HepG2 (cell line): ENCODE results near the gene CDC40. TPM values are rescaled to one million over a fixed set of nuclear protein-coding genes. Genes with fewer than 3 reads are reported as not detected.

Experiments used
- AFF4 ChIP-seq: sonication (generic); formaldehyde crosslinking; IDR thresholded peaks from 2 replicates; pipeline ENCODE4 v1.4.0; 2020; ENCODE audit warnings: missing genetic modification reagents
- ARID3A ChIP-seq: IDR thresholded peaks from 2 replicates; pipeline ENCODE4 v1.6.1; 2012; ENCODE audit warnings: low read depth, low read length, improper control_type of control experiment
- CBX5 ChIP-seq: sonication (generic); formaldehyde crosslinking; IDR thresholded peaks from 2 replicates; pipeline ENCODE4 v1.4.0; 2020; ENCODE audit warnings: missing genetic modification reagents, borderline replicate concordance
- CHD4 ChIP-seq: fragments of 200-600 bp; sonication (generic); IDR thresholded peaks from 2 replicates; pipeline ENCODE4 v1.7.0; 2017; ENCODE audit warnings: mild to moderate bottlenecking, low read length, borderline replicate concordance
- GABPA ChIP-seq, 2 experiments: IDR thresholded peaks; 2 replicates each; pipeline ENCODE4 v1.6.1; 2011 to 2016; ENCODE audit warnings: low read depth in 2 of 2, low read length in 1 of 2, missing biosample characterization in 1 of 2, missing genetic modification characterization in 1 of 2
- HDAC2 ChIP-seq: sonication (generic); formaldehyde crosslinking; IDR thresholded peaks from 2 replicates; pipeline ENCODE4 v1.4.0; 2020; ENCODE audit warnings: missing genetic modification reagents
- IRF2 ChIP-seq: IDR thresholded peaks from 2 replicates; pipeline ENCODE4 v1.6.1; 2018; ENCODE audit warnings: missing genetic modification reagents, missing compliant biosample characterization
- MIER2 ChIP-seq: IDR thresholded peaks from 2 replicates; pipeline ENCODE4 v1.6.1; 2016; ENCODE audit warnings: missing biosample characterization, missing genetic modification reagents
- MXI1 ChIP-seq: IDR thresholded peaks from 3 replicates; pipeline ENCODE4 v1.6.1; 2012; ENCODE audit warnings: low read depth, low read length, inconsistent platforms, borderline replicate concordance
- NR2C2 ChIP-seq: sonication (generic); formaldehyde crosslinking; IDR thresholded peaks from 2 replicates; pipeline ENCODE4 v1.4.0; 2020; ENCODE audit warnings: missing genetic modification reagents, mild to moderate bottlenecking, moderate library complexity, borderline replicate concordance
- NR2F2 ChIP-seq: IDR thresholded peaks from 2 replicates; pipeline ENCODE4 v1.6.1; 2012; ENCODE audit warnings: low read depth, inconsistent platforms, borderline replicate concordance
- REPIN1 ChIP-seq: sonication (generic); formaldehyde crosslinking; IDR thresholded peaks from 2 replicates; pipeline ENCODE4 v1.8.0; 2022; ENCODE audit warnings: missing genetic modification reagents, low read depth, mild to moderate bottlenecking, borderline replicate concordance
- TEAD3 ChIP-seq: optimal IDR thresholded peaks from 2 replicates; pipeline ENCODE3; 2016; ENCODE audit warnings: borderline replicate concordance
- ZBTB10 ChIP-seq: sonication (generic); formaldehyde crosslinking; IDR thresholded peaks from 2 replicates; pipeline ENCODE4 v1.4.0; 2020; ENCODE audit warnings: missing genetic modification reagents, borderline replicate concordance
- ZMYM4 ChIP-seq: sonication (generic); formaldehyde crosslinking; IDR thresholded peaks from 2 replicates; pipeline ENCODE4 v1.8.1; 2023; ENCODE audit warnings: mild to moderate bottlenecking, missing genetic modification reagents
- ZNF12 ChIP-seq: sonication (generic); formaldehyde crosslinking; IDR thresholded peaks from 2 replicates; pipeline ENCODE4 v1.5.0; 2020; ENCODE audit warnings: missing genetic modification reagents
- ZNF556 ChIP-seq: sonication (generic); formaldehyde crosslinking; IDR thresholded peaks from 2 replicates; pipeline ENCODE4 v1.4.0; 2020; ENCODE audit warnings: mild to moderate bottlenecking, missing genetic modification reagents, borderline replicate concordance
- ZNF564 ChIP-seq: sonication (generic); formaldehyde crosslinking; IDR thresholded peaks from 2 replicates; pipeline ENCODE4 v1.8.1; 2023; ENCODE audit warnings: mild to moderate bottlenecking, missing genetic modification reagents
- ZNF614 ChIP-seq: IDR thresholded peaks from 2 replicates; pipeline ENCODE4 v1.6.1; 2018; ENCODE audit warnings: missing biosample characterization, missing genetic modification reagents, inconsistent platforms, borderline replicate concordance
- ZNF674 ChIP-seq: sonication (generic); formaldehyde crosslinking; IDR thresholded peaks from 2 replicates; pipeline ENCODE4 v1.5.0; 2020; ENCODE audit warnings: low read depth, mild to moderate bottlenecking, missing genetic modification reagents
- polyA plus RNA-seq, 8 experiments: library from polyadenylated mRNA; depleted of rRNA in 3 of 8; stranded (reverse) in 7 of 8; unstranded in 1 of 8; fragments of >200 nt; fragmentation: Illumina TruSeq in 4 of 8; extraction: Trizol in 4 of 8; gene quantifications; 2 replicates each; pipeline versions ENCODE4 v1.2.1 to v1.2.3, GENCODE V29; 2011 to 2016; ENCODE audit warnings: low read depth in 4 of 8, missing spikeins in 1 of 8, mixed read lengths in 1 of 8; ENCODE audit not compliant: insufficient read depth in 1 of 8
- total RNA-seq, 5 experiments: library from RNA; depleted of rRNA; stranded (reverse); fragments of >200 nt; fragmentation: Illumina TruSeq; extraction: Trizol; gene quantifications; 2 replicates each; pipeline ENCODE4 v1.2.3, GENCODE V29; 2016; ENCODE audit warnings: low read depth in 1 of 5

Gene CDC40
- total and polyA plus RNA-seq, 2 of the 13 experiments (the other 11 are each of a cell fraction or from before 2014, with no cell fraction given): 11.4 to 21.5 TPM

GRCh38 chr6:110178626-110179405, 1.4 kb upstream of the CDC40 start (continued):
- no peak for TF ChIP-seq NR2C2 (CRISPR knock-in tag)
- TF ChIP-seq ZNF614: 0 out of 2 replicates have a peak, but pooled peaks have one; percentile 36
- TF ChIP-seq NR2F2: no peak
- no peak for TF ChIP-seq ZBTB10 (CRISPR knock-in tag)
- no peak for TF ChIP-seq CHD4
- TF ChIP-seq MXI1: no peak
- peak; percentile 46; the same call in 1 of the 2 replicates for TF ChIP-seq REPIN1
- 0 out of 2 replicates have a peak, but pooled peaks have one; percentile 6 for TF ChIP-seq ZNF12 (CRISPR knock-in tag)
- TF ChIP-seq HDAC2 (CRISPR knock-in tag): peak; percentile 60; the same call in 1 of the 2 replicates
- peak; percentile 51; the same call in 1 of the 2 replicates for TF ChIP-seq IRF2 (CRISPR knock-in tag)
- TF ChIP-seq ZMYM4: 0 out of 2 replicates have a peak, but pooled peaks have one; percentile 15
- TF ChIP-seq TEAD3 (CRISPR knock-in tag): peak; percentile 66
- 0 out of 2 replicates have a peak, but pooled peaks have one; percentile 29 for TF ChIP-seq ZNF564 (CRISPR knock-in tag)
- TF ChIP-seq CBX5 (CRISPR knock-in tag): 0 out of 2 replicates have a peak, but pooled peaks have one; percentile 23
- peak; percentile 36; the same call in 1 of the 2 replicates for TF ChIP-seq ARID3A
- no peak for TF ChIP-seq ZNF556 (CRISPR knock-in tag)
- TF ChIP-seq ZNF674 (CRISPR knock-in tag): 0 out of 2 replicates have a peak, but pooled peaks have one; percentile 72
- TF ChIP-seq AFF4 (CRISPR knock-in tag): no peak
- peak; percentile 29; the same call in 1 of the 2 replicates for TF ChIP-seq MIER2 (CRISPR knock-in tag)
- TF ChIP-seq GABPA (IDR thresholded peaks at IDR 0.05; ENCODE audit: low read depth, low read length): no peak
- TF ChIP-seq GABPA (CRISPR knock-in tag; IDR thresholded peaks at IDR 0.05; ENCODE audit: low read depth): 0 out of 2 replicates have a peak, but pooled peaks have one; percentile 4
